CD4-positive, alpha-beta T cell treated with Interleukin-4 for 1 hour (primary cell): Measurements from ENCODE around the gene PIK3R5.
"Not testable (repeated sequence)": the region's sequence is repeated elsewhere in the genome, so short reads cannot be mapped to it uniquely, and the experiment has no call there.

Experiments
- DNase-seq, 2 donors: peaks; one replicate each; pipeline ENCODE4 v3.0.0-alpha.2; 2020 to 2022

The PIK3R5 gene

DNA sequence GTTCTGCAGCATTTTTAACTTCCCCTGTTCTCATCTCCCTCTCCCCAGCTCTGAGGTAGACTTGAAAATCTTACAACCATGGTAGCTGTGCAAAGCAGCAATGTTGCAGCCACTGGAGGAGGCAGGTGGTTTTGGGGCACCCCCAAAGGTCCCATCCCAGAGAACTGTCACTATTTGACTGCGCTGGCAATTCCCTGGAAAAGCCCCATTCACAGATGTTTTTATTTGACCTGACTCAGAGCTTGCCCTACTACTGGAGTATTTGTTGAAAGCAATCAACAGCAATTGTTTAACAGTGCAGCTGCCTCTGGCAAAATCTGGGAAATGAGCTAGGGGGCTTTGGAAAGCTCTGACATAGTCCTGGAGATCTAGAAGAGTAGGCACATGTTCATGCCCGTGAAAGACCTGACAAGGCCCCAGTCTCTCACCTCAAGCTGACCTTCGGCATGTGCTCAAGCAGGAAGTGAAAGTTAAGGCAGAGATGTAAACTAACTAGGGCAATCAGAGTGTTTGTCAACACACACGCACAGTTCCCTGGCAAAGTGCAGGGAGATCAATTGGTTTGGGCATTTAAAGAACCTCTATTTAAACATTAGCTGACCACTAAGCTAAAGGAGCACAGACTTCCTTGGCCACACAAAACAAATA, 19.7 kb upstream of the PIK3R5 start:
- DNase-seq, result peak in 1 of 2 donors; percentile 49

DNA sequence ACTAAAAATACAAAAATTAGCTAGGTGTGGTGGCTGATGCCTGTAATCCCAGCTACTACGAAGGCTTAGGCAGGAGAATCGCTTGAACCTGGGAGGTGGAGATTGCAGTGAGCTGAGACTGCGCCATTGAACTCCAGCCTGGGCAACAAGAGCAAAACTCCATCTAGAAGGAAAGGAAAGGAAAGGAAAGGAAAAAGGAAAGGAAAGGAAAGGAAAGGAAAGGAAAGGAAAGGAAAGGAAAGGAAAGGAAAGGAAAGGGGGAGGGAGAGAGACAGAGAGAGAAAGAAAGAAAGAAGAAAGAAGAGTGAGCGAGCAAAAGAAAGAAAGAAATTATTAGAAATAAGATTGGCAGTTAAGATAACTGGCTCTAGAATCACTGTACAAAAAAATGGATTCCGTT, 18.7 kb upstream of the PIK3R5 start:
- DNase-seq, result not testable (repeated sequence)

DNA sequence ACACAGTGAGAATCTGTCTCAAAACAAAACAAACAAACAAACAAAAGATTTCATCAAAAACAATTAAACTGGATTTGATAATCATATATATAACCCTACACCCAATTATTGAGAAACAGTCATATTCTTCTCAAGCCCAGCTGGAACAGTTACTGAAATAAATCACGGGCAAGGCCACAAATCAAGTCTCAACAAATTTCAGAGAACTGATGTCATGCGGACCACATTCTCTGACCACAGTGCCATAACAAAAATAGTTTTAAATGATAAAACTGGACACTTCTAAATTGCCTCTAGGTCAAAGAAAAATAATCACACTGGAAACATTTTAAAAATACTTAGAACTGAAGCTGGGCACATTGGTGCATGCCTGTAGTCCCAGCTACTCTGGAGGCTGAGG, 15.9 kb upstream of the PIK3R5 start:
- no peak for DNase-seq

DNA sequence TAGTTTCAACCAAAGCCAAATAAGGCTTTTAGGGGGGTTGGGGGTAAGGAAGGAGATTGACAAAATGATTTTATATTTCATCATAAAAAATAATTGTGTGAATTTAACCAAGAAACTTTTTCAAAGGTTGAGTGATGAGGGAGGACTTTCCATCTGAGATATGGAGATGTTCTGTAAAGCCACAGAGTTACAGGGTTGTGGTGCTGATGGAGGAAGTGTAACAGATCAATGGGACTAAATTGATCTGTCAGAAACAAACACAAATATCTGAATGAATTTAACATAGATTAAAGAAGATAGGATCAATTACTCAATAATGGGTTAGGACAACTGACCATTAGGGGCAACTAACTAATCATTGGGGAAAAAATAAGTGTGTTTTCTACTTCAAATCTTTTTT, 14.2 kb upstream of the PIK3R5 start:
- DNase-seq, result no peak

DNA sequence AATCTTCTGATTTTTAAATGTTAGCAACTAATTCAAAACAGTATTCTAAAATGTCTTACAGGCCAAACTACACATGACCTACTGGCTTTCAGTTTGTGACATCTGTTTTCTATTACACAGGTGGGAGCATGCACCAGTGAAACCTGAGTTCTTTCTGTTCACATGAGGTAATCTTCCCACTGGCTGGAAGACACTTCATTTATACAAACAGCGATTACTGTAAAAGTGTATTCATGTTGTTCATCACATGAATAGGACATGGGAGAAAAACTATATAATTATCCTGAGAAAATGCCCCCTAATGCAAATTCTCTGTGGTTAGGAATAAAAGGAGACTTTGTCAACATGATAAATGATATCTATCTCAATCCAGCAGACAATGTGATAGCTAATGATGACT, 11.1 kb upstream of the PIK3R5 start:
- DNase-seq, result no peak

DNA sequence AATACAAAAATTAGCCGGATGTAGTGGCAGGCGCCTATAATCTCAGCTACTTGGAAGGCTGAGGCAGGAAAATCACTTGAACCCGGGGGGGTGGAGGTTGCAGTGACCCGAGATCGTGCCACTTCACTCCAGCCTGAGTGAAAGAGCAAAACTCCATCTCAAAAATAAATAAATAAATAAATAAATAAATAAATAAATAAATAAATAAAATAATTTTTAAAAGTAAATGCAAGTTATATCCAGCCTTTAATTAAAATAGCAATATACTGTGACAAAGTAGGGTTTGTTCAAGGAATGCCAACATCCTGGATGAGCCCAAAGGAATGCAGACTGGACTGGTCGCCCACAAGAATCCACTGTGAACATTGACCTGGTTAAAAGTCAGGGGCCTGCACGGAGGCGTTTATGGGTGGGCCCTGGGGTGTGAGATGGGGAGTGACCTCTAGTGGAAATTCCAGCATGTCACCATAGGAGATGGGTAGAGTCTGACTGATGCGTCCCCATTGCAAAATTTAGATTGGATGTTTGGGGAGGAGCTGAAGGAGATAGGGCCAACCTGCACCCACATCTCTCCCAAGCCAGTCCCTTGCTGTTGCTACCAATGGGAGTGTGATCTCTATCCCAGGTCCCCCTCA, 9.7 kb upstream of the PIK3R5 start:
- DNase-seq, result no peak

DNA sequence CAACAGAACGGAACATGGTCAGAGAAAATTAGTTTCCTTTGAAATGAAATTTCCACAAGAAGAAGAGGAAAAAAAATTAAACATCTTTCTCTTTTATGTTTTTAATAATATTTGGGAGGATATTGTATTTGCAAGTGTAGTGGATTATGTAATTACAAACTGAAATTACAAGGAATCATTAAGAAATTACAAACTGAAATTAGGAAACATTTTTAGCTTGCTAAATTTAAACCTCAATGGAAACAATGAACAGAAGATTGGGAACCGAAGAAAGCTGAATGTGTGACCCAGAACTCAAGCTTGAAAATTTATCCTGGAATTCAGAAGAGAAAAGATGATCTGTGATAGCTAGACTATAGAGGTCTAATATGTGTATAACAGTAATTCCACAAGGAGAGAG, 4.4 kb upstream of the PIK3R5 start:
- DNase-seq, result no peak

DNA sequence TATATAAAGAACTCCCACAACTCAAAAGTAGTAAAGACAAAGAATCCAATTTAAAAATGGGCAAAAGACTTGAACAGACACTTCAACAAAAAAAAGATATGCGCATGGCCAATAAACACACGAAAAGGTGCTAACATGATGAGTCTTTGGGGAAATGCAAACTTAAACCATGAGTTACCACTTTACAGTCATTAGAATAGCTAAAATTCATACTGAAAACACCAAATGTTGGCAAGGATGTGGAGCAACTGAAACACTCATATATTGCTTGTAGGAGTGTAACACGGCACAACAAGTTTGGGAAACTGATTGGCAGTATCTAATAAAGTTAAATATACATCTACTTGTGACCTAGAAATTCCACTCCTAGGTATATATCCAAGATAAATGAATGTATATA, 3.0 kb upstream of the PIK3R5 start:
- DNase-seq, result no peak

DNA sequence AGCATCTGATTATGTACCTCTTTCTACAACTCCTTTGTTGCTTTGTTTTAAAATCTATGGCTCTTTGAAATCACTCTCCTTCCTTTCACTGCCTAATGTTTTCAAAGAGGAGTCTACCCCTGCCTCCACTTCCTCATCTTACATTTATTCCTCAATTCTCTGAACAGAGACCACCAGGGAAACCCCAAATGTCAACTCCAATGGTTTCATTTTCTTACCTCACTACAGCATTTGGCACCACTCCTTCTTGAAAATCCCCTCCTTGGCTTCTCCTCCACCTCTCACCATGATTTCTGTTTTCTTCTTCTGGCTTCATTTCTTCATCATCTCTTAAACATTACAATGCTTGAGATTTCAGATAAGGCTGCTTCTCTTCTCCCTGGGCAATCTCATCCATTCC, 2.4 kb upstream of the PIK3R5 start:
- no peak for DNase-seq

DNA sequence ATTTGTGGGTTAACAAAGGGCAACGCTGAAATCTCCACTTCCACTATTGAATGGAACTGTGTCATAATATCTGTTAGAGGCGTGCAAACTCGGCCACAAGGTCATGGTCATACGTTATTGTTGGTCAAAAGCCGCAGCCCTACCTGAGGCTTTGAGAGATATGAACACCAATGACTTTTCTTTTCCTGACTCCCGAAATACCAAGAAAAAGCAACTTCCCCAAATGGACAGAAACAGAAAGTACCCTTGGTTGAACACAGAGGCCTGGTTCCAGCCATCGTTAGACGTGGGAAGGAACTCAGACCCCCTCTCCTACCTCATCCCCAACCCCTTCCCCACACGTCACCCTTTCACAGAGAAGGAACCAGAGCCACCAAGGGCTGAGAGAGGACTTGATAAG, 1.4 kb upstream of the PIK3R5 start:
- peak in 1 of 2 donors; percentile 66 for DNase-seq

DNA sequence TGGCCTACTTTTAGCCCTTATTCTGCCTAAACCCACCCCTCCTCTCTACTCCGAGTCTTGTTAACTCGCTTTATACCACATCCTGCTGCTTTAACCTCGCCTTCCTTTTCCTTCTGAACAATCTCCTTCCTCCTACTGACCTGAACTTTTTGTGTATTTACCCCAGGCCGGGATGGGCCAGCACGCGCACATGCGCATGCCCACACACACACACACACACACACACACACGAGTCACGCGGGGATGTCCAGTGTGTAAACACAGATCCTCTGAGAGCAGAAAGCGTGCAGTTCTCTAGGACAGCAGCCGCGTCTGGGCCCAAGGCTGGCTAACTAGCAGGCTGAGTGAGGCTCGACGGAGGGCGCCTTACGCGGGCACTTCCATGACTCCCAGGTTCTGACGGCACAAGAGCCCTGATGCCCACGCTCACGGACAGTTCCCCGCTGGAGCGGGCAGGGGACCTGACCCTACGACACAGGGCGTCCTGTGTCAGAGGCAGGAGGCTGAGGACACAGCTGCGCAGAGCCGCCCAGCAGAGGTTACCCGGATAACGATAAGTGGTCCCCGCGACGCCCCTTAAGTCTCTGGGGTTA, 610 bp downstream of the PIK3R5 start:
- peak; percentile 65 to 66 for DNase-seq

DNA sequence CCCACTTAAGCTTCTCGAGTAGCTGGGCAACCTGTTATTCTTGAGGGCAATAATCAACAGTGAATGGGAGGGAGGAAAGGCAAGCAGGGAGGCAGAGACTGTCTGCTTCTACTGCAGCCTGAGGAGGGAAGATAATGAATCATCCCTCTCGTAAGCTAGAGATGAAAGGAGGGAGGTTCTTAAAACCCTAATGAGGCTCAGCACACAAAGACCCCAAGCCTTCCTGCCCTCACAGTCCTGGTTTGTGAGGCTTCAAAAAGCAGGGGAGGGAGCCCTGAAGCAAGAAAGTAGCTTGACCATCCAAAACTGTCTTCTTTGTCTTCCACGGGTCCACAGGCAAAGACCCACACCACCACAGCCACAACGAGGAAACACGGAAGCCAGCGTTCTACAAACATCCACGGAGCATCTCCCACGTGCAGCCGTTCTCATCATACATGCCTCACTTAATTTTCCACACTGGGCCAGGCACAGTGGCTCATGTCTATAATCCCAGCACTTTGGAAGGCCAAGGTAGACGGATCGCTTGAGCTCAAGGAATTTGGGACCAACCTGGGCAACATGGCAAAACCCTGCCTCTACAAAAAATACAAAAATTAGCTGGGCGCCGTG, 1.8 kb downstream of the PIK3R5 start:
- no peak for DNase-seq

DNA sequence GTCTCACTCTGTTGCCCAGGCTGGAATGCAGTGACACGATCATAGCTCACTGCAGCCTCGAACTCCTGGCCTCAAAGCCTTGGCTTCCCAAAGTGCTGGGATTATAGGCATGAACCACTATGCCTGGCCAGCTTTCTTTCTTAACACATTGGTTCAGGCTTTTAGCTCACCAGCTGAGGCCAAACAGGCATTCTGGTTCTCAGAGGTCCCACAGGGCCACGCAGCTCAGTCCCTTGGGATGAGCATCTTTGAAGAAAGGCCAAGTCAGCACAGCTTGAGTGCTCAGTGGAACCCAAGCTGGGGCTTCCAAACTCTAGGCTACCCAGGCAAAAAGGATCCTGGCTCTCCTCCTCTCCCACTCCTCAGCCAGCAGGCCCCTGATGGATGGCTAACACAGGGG, 2.5 kb downstream of the PIK3R5 start:
- no peak for DNase-seq

DNA sequence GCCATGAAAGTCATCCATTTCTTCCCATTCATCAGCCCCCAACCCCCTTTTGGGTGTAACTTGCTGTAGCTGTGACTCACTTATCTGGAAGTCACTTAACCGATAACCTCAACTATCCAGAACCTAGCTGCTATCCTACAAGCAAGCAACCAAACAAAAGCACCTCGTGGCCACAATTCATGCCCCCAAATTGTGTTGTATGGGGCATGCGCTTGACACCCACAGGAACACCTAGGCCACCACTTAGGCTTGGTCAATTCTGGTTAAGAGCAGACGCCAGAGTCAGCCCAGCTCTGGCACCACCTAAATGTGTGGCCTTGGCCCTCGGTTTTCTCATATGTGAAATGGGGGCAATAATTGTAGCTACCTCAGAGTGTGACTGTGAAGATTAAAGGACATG, 3.7 kb downstream of the PIK3R5 start:
- DNase-seq, result no peak

DNA sequence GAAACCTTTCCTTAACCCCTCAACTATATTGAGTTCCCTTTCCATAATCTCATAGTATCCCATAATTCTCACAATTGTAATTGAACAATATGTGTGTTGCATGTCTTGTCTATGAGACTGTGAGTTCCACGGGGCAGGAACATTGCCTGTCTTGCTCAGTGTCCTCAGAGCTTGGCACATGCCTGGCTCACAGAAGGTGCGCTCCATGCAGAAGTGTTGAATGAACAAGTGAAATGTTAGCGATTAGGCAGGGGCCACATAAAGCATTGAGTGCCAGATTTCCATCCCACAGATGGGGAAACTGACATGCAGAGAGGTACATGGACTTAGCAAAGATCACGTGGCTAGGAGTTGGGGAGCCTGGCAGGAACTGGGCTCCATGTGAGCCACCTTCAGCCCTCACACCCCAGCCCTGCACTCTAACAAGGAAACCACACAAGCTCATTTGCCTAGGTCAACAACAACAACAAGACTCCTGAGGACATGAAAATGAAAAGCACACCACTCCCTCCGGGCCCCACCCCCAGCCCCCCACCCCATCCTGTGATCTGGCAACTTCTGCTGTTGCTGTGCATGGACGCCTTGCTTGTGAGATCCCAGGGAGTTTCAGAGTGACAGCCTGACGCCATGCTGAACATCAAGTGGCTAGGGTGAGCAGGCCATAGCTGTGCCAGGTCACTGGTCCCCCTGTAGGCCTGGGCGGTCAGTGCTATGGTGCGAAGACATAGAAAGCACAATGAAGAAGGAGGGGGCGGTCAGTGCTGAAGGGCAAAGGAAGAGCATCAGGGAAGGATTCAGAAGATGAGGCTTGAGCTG, 5.0 kb downstream of the PIK3R5 start:
- no peak for DNase-seq

DNA sequence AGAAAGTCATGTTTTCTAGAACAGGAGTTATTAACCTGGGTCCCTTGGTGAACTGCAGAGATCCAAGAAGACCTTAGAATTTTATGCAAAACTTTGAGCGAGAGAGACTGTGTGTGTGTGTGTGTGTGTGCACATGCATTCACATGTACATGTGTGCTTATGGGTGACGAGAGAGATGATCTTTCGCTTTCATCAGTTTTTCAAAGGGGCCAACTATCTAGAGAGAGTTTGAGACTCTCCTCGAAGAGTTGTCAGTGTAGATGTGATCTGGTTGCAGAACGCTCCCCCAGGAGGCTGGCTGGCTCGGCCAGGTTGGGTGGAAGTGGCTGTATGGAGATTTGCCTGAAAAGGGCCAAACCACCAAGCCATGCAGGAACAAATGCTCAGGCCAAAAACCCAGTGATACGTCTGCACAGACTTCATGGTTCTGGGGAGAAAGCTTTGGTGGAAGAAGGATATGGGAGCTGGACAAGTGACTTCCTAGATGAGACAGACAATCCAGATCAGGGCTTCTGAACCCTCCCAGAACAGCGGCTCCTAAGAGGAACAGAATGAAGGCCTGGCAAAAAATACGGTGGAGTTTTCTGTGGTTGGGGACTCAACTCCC, 6.1 kb downstream of the PIK3R5 start:
- no peak for DNase-seq

DNA sequence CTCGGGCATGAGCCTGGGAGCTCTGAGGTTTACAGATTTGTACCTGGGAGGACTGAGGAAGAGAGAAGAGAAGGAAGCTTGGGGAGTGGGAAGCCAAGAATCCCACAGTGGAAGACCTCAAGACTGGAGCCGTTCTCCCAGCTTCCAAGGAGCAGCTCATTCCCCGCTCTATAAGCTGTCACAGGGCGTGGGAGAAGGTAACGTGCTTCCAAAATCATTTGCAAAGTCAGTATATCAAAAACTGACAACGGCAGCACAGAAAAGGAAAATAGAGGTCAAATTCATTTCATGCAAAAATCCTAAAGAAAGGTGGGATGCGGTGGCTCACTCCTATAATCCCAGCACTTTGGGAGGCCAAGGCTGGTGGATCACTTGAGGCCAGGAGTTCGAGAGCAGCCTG, 7.8 kb downstream of the PIK3R5 start:
- DNase-seq, result no peak

DNA sequence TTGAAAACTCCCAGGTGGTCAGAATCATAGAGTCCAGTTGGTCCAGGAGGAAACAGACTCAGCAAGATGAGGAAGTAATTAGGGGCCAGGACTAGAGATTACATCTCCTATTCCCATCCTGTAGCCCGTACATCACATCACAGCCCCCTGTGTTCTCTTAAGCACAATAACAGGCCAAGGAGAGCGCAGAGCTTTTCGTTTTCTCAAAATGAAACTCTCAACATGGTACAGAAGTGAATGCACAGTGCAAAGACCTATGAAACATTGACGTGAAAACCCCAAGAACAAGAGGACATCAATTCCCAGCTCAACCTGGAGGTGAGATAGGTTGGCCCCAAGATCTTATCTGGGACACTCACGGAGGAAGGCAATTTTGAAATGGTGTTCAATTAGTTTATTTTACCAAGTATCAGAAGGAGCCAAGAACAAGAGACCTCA, 9.0 kb downstream of the PIK3R5 start:
- no peak for DNase-seq

DNA sequence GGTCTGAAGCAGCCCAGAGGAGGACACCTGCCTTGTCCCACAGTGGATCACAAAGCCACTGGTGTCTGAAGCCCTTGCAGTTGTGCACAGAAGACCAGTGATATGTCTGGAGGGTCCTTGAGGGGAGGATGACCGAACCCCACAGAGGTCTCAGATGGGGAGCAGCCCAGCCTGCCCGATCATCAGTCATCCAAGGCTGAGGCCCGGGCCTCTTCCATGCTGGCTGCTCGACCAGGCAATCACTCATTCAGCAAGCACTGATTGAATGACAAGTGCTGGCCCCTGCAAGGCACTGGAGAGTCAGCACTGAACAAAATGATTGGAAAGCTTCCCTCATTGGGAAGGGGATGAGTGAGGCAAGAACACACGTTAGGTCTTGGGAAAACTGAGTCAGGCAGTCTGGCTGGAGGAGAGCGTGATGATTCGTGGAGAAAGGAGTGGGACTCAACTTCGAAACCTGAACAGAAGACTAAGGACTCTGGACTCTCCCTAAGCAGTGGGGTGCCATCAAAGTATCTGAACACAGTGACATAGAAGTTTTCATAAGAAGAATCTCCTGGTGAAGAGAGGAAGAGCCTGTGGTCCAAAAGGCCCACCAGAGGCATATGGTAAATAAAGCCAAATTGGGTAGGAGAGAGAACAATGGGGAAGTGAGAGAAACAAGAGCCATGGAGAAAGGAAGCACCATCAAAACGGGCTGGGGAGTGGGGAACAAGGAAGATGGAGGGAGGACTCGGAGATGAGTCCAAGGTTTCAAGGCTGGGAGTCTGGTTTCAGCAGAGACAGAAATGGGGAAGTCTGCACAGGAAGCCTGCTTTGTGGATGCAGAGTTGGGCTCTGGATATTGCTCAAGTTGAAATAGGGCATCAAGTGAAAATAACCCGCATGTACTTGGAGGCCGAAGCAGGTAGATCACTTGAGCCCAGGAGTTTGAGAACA, 10.2 kb downstream of the PIK3R5 start:
- DNase-seq, result peak in 1 of 2 donors; percentile 54

DNA sequence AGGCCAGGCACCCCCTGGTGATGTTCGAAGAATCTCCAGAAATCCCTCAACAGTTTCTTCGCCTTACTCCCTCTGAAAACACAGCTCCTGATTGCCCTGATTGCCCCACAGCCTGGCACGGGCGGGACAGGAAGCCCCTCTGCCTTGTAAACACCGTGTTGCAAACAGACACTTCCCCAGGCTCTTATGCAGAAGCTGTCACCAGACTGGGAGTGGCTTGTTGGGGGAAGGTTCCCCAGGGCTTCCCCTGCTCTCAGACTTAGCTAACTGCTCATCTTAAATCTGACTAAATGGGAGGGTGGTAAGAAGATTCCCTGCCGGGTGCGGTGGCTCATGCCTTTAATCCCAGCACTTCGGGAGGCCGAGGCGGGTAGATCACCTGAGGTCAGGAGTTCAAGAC, 11.2 kb downstream of the PIK3R5 start:
- DNase-seq, result peak; percentile 88 to 92

DNA sequence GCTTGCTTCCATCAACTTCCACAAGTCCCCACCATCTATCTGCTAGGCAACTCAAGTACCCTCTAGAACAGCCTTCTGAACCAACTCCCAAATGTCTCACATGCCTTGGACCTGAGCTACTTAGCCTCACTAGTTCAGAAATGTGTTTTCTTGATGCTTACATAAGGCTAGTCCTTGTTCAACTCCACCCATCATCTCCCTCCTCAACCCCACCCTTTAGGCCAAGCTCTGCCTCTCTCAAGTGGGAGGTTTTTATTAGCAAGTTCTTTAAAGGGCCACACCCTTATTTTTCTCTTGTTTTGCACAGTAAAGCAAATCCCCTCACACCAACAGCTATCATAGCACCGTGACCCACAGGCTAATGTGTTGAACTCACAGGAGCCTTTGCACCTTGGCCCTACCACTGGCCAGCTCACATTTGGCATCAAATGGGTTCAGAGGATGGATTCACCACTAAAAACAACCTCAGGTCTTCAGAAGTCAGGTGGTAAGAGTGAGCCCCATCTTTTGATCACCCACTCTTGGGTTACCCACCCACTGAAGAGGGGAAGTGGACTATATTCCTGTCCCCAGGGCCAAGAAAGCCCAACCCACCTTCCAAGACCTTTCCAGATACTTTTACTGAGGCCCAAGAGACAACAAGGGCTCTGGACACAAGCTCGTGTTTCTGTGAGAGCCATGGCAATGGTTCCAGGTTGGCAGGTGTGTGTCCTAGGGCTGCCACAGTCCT, 12.2 kb downstream of the PIK3R5 start:
- DNase-seq, result peak; percentile 66 to 71
